ENCODE results near the gene AP2A1. TPM values are rescaled to one million over a fixed set of nuclear protein-coding genes. Genes with fewer than 3 reads are reported as not detected.

Gene AP2A1
- total and polyA plus RNA-seq, 4 donors, result 31.5 to 87.2 (median 54.4) TPM

GRCh38 chr19:49749771-49750170 lies 17.0 kb upstream of the AP2A1 start:
- no peak for DNase-seq
- H3K4me3 ChIP-seq, result no peak overlapping the region
- no peak overlapping the region for H3K9ac ChIP-seq (ENCODE audit: insufficient read depth in 1 of 2, low read length in 2 of 2)
- WGBS, 2 donors, result 60 to 87% methylated on average over 1 of the region's 1 CpG
- H3K27ac ChIP-seq (ENCODE audit: low read depth in 1 of 2, low read length in 1 of 2), result no peak overlapping the region
- no peaks in the 10 kb centered on the region for H3K36me3 ChIP-seq (ENCODE audit: control insufficient read depth in 4 of 4, insufficient read depth in 4 of 4, low read length in 4 of 4)
- ATAC-seq (ENCODE audit: insufficient read depth, low FRiP score), result no peak
- no peaks in the 10 kb centered on the region for H3K27me3 ChIP-seq (ENCODE audit: control insufficient read depth in 3 of 3, insufficient read depth in 3 of 3, low read length in 2 of 3)
- no peak for TF ChIP-seq CTCF (IDR thresholded peaks at IDR 0.05; ENCODE audit: control extremely low read depth, extremely low read depth)
- H3K9me3 ChIP-seq (ENCODE audit: control insufficient read depth in 4 of 4, insufficient read depth in 3 of 4, low read length in 3 of 4), result no peaks in the 10 kb centered on the region
- H3K4me1 ChIP-seq (ENCODE audit: control insufficient read depth in 5 of 5, insufficient read depth in 5 of 5, low read length in 5 of 5), result peaks cover 0 to 3% (median 0%) of the 10 kb centered on the region in 5 donors

- 73 to 74% methylated on average over 1 of the region's 1 CpG for WGBS, 2 donors
- H3K4me3 ChIP-seq, result no peak overlapping the region
- no peaks in the 10 kb centered on the region for H3K36me3 ChIP-seq (ENCODE audit: control insufficient read depth in 4 of 4, insufficient read depth in 4 of 4, low read length in 4 of 4)
- no peak overlapping the region for H3K9ac ChIP-seq (ENCODE audit: insufficient read depth in 1 of 2, low read length in 2 of 2)
- ATAC-seq (ENCODE audit: insufficient read depth, low FRiP score) (no peak), DNase-seq (no peak)
- no peaks in the 10 kb centered on the region for H3K27me3 ChIP-seq (ENCODE audit: control insufficient read depth in 3 of 3, insufficient read depth in 3 of 3, low read length in 2 of 3)
- H3K9me3 ChIP-seq (ENCODE audit: control insufficient read depth in 4 of 4, insufficient read depth in 3 of 4, low read length in 3 of 4), result peaks cover 0 to 3% (median 0%) of the 10 kb centered on the region in 4 donors
- H3K27ac ChIP-seq (ENCODE audit: low read depth in 1 of 2, low read length in 1 of 2), result no peak overlapping the region
- H3K4me1 ChIP-seq (ENCODE audit: control insufficient read depth in 5 of 5, insufficient read depth in 5 of 5, low read length in 5 of 5), result no peaks in the 10 kb centered on the region
- no peak for TF ChIP-seq CTCF (IDR thresholded peaks at IDR 0.05; ENCODE audit: control extremely low read depth, extremely low read depth)
Observed at GRCh38 chr19:49752701-49753100, 14.1 kb upstream of the AP2A1 start.

GRCh38 chr19:49755956-49756355 lies 10.8 kb upstream of the AP2A1 start:
- H3K9me3 ChIP-seq (ENCODE audit: control insufficient read depth in 4 of 4, insufficient read depth in 3 of 4, low read length in 3 of 4), result peaks cover 0 to 3% (median 0%) of the 10 kb centered on the region in 4 donors
- no peak overlapping the region for H3K27ac ChIP-seq (ENCODE audit: low read depth in 1 of 2, low read length in 1 of 2)
- 91 to 99% methylated on average over 3 of the region's 3 CpGs for WGBS, 2 donors

More at GRCh38 chr19:49755956-49756355, 10.8 kb upstream of the AP2A1 start:
- Histone ChIP-seq H3K4me3 (no peak overlapping the region), H3K9ac (ENCODE audit: insufficient read depth in 1 of 2, low read length in 2 of 2) (no peak overlapping the region), H3K4me1 (ENCODE audit: control insufficient read depth in 5 of 5, insufficient read depth in 5 of 5, low read length in 5 of 5) (no peaks in the 10 kb centered on the region), H3K36me3 (ENCODE audit: control insufficient read depth in 4 of 4, insufficient read depth in 4 of 4, low read length in 4 of 4) (no peaks in the 10 kb centered on the region), H3K27me3 (ENCODE audit: control insufficient read depth in 3 of 3, insufficient read depth in 3 of 3, low read length in 2 of 3) (no peaks in the 10 kb centered on the region)
- no peak for DNase-seq
- TF ChIP-seq CTCF (IDR thresholded peaks at IDR 0.05; ENCODE audit: control extremely low read depth, extremely low read depth), result no peak
- no peak for ATAC-seq (ENCODE audit: insufficient read depth, low FRiP score)
